NCI-H2081 (cell line): Measurements from ENCODE around the gene MITF.
"Not testable (repeated sequence)": the region's sequence is repeated elsewhere in the genome, so short reads cannot be mapped to it uniquely, and the experiment has no call there.

ENCODE experiments used
- DNase-seq, 2 experiments: peaks; one replicate each; lab custom pipeline; 2025; lab: John Stamatoyannopoulos, UW

The MITF gene

GRCh38 chr3:69787436-69788168 is 48.3 kb downstream of the MITF start:
- DNase-seq, result no peak

GRCh38 chr3:69791106-69791505 is 51.8 kb downstream of the MITF start:
- no peak for DNase-seq

- no peak for DNase-seq
These were observed 52.7 kb downstream of the MITF start for GRCh38 chr3:69791919-69792399.

- DNase-seq, result not testable (repeated sequence)
These were observed 56.9 kb downstream of the MITF start for GRCh38 chr3:69796126-69796525.

GRCh38 chr3:69803681-69804270 is 64.5 kb downstream of the MITF start:
- no peak for DNase-seq

- no peak for DNase-seq
These were observed 66.2 kb downstream of the MITF start for GRCh38 chr3:69805491-69805890.

- no peak for DNase-seq
These were observed 67.6 kb downstream of the MITF start for GRCh38 chr3:69806735-69807438.

GRCh38 chr3:69807674-69808073 is 68.4 kb downstream of the MITF start:
- no peak for DNase-seq

GRCh38 chr3:69809076-69809835 is 70.0 kb downstream of the MITF start:
- no peak for DNase-seq

- DNase-seq, result no peak
These were observed 72.5 kb downstream of the MITF start for GRCh38 chr3:69811452-69812401.

- no peak for DNase-seq
These were observed 76.7 kb downstream of the MITF start for GRCh38 chr3:69815970-69816369.

GRCh38 chr3:69817988-69818387 is 78.7 kb downstream of the MITF start:
- DNase-seq, result no peak

- no peak for DNase-seq
These were observed 80.0 kb downstream of the MITF start for GRCh38 chr3:69819282-69819681.

GRCh38 chr3:69821133-69821532 is 81.9 kb downstream of the MITF start:
- no peak for DNase-seq

- DNase-seq, result no peak
These were observed 84.5 kb downstream of the MITF start for GRCh38 chr3:69823743-69824142.

GRCh38 chr3:69825446-69825845 is 86.2 kb downstream of the MITF start:
- DNase-seq, result no peak

GRCh38 chr3:69827127-69827526 is 87.9 kb downstream of the MITF start:
- DNase-seq, result no peak

- DNase-seq, result no peak
These were observed 89.6 kb downstream of the MITF start for GRCh38 chr3:69828817-69829216.

- DNase-seq, result no peak
These were observed 90.9 kb downstream of the MITF start for GRCh38 chr3:69830147-69830546.

GRCh38 chr3:69831737-69832136 is 92.5 kb downstream of the MITF start:
- DNase-seq, result no peak

- DNase-seq, result no peak
These were observed 94.3 kb downstream of the MITF start for GRCh38 chr3:69833591-69833990.
